Vagina (tissue), 2 donors: ENCODE data around the gene DBI.

Source experiments
- CTCF ChIP-seq, 3 experiments: fragments of 450-650 bp in 2 of 3; fragments of 200-600 bp in 1 of 3; sonication (generic) in 1 of 3; IDR thresholded peaks; one replicate each; pipeline ENCODE4 v1.5.1; 2017 to 2019; ENCODE audit warnings: antibody characterized with exemption in 3 of 3, mild to moderate bottlenecking in 2 of 3, moderate library complexity in 2 of 3
- POLR2A ChIP-seq, 2 donors: fragments of 450-650 bp; IDR thresholded peaks; one replicate each; pipeline ENCODE4 v1.6.1; 2017; ENCODE audit warnings: antibody characterized with exemption in 2 of 2, mild to moderate bottlenecking in 2 of 2, moderate library complexity in 2 of 2
- POLR2AphosphoS5 ChIP-seq, 2 donors: sonication (generic); formaldehyde crosslinking; IDR thresholded peaks; one replicate each; pipeline ENCODE4 v1.9.0; 2017; ENCODE audit warnings: antibody characterized with exemption in 2 of 2, mild to moderate bottlenecking in 2 of 2, low read depth in 1 of 2; ENCODE audit not compliant: insufficient read depth in 1 of 2

GRCh38 chr2:119402106-119402505 is 35.3 kb downstream of the DBI start:
- TF ChIP-seq CTCF (IDR thresholded peaks at IDR 0.05), result no peak
- TF ChIP-seq POLR2A (IDR thresholded peaks at IDR 0.05), result no peak
- no peak for TF ChIP-seq POLR2AphosphoS5 (IDR thresholded peaks at IDR 0.05; ENCODE audit: insufficient read depth in 1 of 2, low read depth in 1 of 2)
